Measurements from ENCODE around the gene NEK6. TPM values are rescaled to one million over a fixed set of nuclear protein-coding genes. Genes with fewer than 3 reads are reported as not detected.

NEK6 gene
- 27.2 TPM for polyA plus RNA-seq (ENCODE audit: insufficient read length)
- long read RNA-seq, donor 1, transcript NEK6-201 (10 exons, 3,447 nt) = major isoform, 13 of 260 reads
- long read RNA-seq, donor 1, partial matches to known transcripts = 82 of 260 reads
- long read RNA-seq, donor 1, other reads (novel, unspliced or antisense) = 162 of 260 reads
- long read RNA-seq, donor 2, transcript NEK6-201 (10 exons, 3,447 nt) = major isoform, 13 of 449 reads
- long read RNA-seq, donor 2, partial matches to known transcripts = 430 of 449 reads
- long read RNA-seq, donor 2, other reads (novel, unspliced or antisense) = 5 of 449 reads
- long read RNA-seq, donor 3, transcript NEK6-201 (10 exons, 3,447 nt) = major isoform, 8 of 217 reads
- long read RNA-seq, donor 3, partial matches to known transcripts = 87 of 217 reads
- long read RNA-seq, donor 3, other reads (novel, unspliced or antisense) = 120 of 217 reads
- long read RNA-seq, donor 4, partial matches to known transcripts = 0 of 1 reads
- long read RNA-seq, donor 4, other reads (novel, unspliced or antisense) = 0 of 1 reads
- long read RNA-seq, donor 5, transcript NEK6-201 (10 exons, 3,447 nt) = major isoform, 15 of 848 reads
- long read RNA-seq, donor 5, partial matches to known transcripts = 561 of 848 reads
- long read RNA-seq, donor 5, other reads (novel, unspliced or antisense) = 270 of 848 reads
- long read RNA-seq, donor 6, transcript NEK6-201 (10 exons, 3,447 nt) = major isoform, 12 of 532 reads
- long read RNA-seq, donor 6, partial matches to known transcripts = 372 of 532 reads
- long read RNA-seq, donor 6, other reads (novel, unspliced or antisense) = 146 of 532 reads
- long read RNA-seq, donor 7, partial matches to known transcripts = 229 of 474 reads
- long read RNA-seq, donor 7, other reads (novel, unspliced or antisense) = 238 of 474 reads
- long read RNA-seq, donor 8, partial matches to known transcripts = 63 of 138 reads
- long read RNA-seq, donor 8, other reads (novel, unspliced or antisense) = 73 of 138 reads

DNA sequence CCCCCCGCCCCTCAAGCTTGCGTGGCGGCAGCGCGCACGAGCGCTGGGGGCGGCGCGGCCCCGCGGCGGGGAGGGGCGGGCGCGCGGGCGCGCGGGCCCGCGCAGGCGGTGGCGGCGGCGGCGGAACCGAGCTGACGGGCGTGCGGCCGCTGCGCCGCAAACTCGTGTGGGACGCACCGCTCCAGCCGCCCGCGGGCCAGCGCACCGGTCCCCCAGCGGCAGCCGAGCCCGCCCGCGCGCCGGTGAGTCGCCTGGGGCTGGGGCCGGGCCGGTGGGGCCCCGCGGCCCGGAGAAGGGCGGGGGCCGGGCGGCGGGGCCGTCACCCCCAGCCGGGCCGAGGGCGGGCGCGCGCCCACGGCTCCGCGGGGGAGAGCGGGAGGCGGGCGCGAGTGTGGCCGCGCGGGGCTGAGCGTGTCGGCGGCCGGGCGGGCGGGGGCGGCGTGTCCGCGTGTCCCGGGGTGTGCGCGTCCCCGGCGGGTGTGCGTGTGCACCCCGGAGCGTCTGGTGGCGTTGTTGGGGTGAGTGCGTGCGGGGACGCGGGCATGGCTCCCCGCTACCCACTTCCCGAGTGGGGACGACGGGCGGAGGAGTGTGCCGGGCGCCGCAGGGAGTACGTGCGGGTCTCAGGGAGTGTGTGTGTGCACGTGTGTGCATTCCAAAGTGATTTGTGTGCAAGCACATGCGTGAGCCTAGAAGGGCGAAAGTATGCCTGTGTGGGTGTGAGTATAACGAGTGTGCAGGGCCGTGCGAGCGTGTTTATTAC lies at the start of gene NEK6:
TSS of gene NEK6 (plus strand) at position 106 of the 763 bp plus-strand sequence. CDS start 44,016 bp downstream, outside the sequence.
- DNase-seq = no peak

DNA sequence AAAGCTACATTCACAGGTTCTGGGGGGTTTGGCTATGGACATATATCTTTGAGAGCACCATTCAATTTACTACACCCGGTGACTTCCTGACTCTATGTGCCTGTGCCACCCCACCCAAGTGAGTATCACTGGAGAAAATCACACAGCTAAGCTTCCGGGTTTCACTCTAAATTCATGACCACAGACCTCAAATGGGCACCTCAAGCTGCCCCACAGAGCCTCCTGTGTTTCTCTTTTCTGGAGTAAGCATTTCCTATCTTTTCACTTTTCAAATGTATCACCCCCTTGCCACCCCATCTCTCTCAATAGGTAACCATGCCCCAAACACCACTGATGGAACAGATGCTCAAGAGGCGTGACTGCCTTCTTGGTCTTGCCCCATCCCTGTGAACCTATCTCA lies 49.2 kb upstream of the NEK6 start:
- no peak for DNase-seq

GRCh38 chr9:124209279-124209678 lies 48.5 kb upstream of the NEK6 start:
- no peak for DNase-seq

- no peak for DNase-seq
Measured at GRCh38 chr9:124209774-124210173, 48.0 kb upstream of the NEK6 start.

DNA sequence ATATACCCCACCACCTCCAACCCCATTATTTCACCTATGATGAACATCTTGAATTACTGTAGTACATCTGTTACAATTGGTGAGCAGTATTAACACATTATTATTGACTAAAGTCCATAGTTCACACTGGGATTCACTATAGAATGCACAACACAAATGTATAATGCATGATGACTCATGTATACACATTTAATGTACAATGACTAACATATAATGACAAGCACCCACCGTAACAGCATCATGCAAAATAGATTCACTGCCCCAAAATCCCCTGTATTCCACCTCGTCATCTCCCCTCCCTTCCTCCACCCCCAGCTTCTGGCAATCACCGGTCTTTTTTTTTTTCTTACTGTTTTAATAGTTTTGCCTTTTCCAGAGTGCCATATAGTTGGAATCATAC lies 47.1 kb upstream of the NEK6 start:
- no peak for DNase-seq

GRCh38 chr9:124212381-124213050 lies 45.2 kb upstream of the NEK6 start:
- no peak for DNase-seq

- DNase-seq = no peak
Measured at GRCh38 chr9:124213396-124213795, 44.4 kb upstream of the NEK6 start.

- no peak for DNase-seq
Measured at GRCh38 chr9:124214116-124214515, 43.6 kb upstream of the NEK6 start.

GRCh38 chr9:124214596-124215367 lies 43.0 kb upstream of the NEK6 start:
- no peak for DNase-seq

- no peak for DNase-seq
Measured at GRCh38 chr9:124215368-124215910, 42.3 kb upstream of the NEK6 start.

- no peak for DNase-seq
Measured at GRCh38 chr9:124215956-124216355, 41.8 kb upstream of the NEK6 start.

GRCh38 chr9:124216474-124217176 lies 41.1 kb upstream of the NEK6 start:
- no peak for DNase-seq

DNA sequence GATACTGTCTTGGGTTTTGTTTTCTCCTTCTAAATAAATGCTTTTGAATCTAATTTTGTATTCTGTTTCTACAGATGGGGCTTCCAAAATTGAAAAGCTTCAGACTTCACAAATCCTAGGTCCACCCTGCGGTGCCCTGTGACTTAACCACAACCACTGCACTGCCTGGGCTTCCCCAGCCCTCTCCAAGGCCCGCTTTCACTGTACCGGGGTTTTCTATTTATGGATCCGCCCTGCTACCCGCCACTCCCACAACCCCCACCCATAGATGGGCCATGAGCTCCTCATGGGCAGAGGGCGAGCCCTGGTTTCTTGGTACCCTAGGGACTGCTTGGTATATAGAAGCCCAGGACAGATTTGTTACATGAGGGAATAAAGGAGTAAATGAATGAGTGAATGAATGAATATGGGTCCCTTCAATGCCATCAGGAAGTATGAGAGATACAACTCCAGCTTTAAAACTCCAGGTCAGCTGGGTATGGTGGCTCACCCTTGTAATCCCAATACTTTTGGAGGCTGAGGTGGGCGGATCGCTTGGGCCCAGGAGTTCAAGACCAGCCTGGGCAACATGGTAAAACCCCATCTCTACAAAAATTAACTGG lies 39.8 kb upstream of the NEK6 start:
- no peak for DNase-seq

DNA sequence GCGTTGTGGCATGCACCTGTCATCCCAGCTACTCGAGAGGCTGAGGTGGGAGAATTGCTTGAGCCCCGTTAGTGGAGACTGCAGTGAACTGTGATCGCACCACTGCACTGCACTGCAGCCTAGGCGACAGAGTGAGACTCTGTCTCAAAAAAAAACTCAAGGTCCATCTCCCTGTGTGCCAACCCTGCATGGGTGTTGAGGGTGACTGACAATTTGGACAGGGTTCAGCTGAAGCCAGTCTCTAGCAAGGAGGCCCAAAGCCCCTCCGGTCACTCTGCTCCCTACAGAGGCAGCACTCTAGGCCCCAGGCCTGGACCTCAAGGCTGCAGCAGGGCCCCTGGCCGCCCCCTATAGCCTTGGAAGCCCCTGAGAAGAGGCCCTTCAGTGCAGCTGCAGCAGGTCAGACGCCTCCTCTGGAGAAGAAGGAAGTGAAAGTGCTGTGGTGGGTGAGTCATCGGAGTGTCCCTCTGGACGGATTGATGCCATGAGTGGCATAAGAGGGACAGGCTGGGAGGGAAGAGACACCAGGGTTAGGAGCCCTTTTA lies 39.2 kb upstream of the NEK6 start:
- DNase-seq = no peak

GRCh38 chr9:124218987-124219461 lies 38.7 kb upstream of the NEK6 start:
- DNase-seq = no peak

DNA sequence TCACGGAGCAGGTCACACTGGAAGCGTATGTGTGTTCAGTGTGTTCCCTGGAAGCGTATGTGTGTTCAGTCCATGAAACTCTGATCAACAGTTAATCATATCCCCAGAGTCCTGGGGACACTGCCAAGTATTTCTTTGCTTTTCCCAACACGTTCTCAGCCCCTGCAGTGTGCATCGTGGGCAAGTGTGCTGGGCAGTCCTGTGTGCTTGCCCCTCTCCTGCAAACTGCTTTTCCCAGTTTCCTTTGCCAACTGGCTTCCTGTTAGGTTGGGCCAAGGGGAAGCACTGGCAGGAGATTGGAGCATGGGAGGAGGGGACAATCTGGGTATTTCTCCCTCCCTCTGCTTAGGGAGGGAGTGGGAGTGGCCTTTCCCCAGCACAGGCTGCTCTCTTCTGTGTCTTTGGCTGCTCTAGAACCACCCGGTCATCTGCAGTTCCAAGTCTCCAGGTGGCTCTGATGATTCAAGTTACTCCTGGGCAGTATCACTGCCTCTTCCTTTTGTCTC lies 36.8 kb upstream of the NEK6 start:
- no peak for DNase-seq

- no peak for DNase-seq
Measured at GRCh38 chr9:124221676-124222075, 36.1 kb upstream of the NEK6 start.

- no peak for DNase-seq
Measured at GRCh38 chr9:124222109-124222508, 35.6 kb upstream of the NEK6 start.
